ENCODE results near the gene GP1BB.

GP1BB gene

GRCh38 chr22:19710769-19711106 lies 12.6 kb upstream of the GP1BB start:
- no peak for DNase-seq (ENCODE audit: extremely low read depth, low read depth)
- no peak for TF ChIP-seq CTCF (IDR thresholded peaks at IDR 0.05; ENCODE audit: low read depth, low read length)

GRCh38 chr22:19713245-19713644 lies 10.1 kb upstream of the GP1BB start:
- DNase-seq (ENCODE audit: extremely low read depth, low read depth) = no peak
- TF ChIP-seq CTCF (IDR thresholded peaks at IDR 0.05; ENCODE audit: low read depth, low read length) = no peak

- no peak for TF ChIP-seq CTCF (IDR thresholded peaks at IDR 0.05; ENCODE audit: low read depth, low read length)
- DNase-seq (ENCODE audit: extremely low read depth, low read depth) = no peak
Observed at GRCh38 chr22:19713650-19714311, 9.6 kb upstream of the GP1BB start.

- no peak for TF ChIP-seq CTCF (IDR thresholded peaks at IDR 0.05; ENCODE audit: low read depth, low read length)
- DNase-seq (ENCODE audit: extremely low read depth, low read depth) = no peak
Observed at GRCh38 chr22:19714312-19715187, 8.8 kb upstream of the GP1BB start, which contains the start of gene SEPTIN5. SEPTIN5 (plus strand) TSS chr22:19714503; CDS start chr22:19714589, 86 bp downstream.

- TF ChIP-seq CTCF (IDR thresholded peaks at IDR 0.05; ENCODE audit: low read depth, low read length) = no peak
- no peak for DNase-seq (ENCODE audit: extremely low read depth, low read depth)
Observed at GRCh38 chr22:19715188-19715930, 8.0 kb upstream of the GP1BB start.

- no peak for TF ChIP-seq CTCF (IDR thresholded peaks at IDR 0.05; ENCODE audit: low read depth, low read length)
- no peak for DNase-seq (ENCODE audit: extremely low read depth, low read depth)
Observed at GRCh38 chr22:19716041-19716828, 7.1 kb upstream of the GP1BB start.
